Measurements from ENCODE around the gene ST7. TPM values are rescaled to one million over a fixed set of nuclear protein-coding genes. Genes with fewer than 3 reads are reported as not detected.

ST7 gene
- total and polyA plus RNA-seq, 2 of the 8 experiments (the other 6 are each of a cell fraction or from before 2014, with no cell fraction given) = 16.3 to 18.0 TPM

DNA sequence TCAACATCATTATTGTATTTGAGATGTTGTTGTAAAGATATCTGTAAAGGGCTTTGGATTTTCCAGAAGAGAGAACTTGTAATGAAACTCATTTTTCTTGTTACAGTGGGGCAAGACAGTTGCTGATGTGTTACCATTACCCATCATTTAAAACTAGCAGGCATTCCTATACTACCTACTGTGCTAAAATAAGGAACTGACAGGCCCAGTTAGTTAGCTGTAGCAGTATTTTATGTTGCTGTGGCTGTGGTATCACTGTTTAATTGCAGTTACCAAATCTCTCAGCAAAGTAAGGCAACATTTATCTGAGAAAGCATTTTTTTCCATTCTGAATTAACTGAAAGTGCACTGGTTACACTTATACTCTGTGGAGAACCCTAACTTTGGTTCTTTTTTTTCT, 9.9 kb downstream of the ST7 start:
- Histone ChIP-seq H2BK12ac (ENCODE audit: low read depth, low read length) (no peak overlapping the region), H4K20me1 (replicated peaks in 1 of 2; ENCODE audit: control insufficient read depth in 1 of 2, insufficient read depth in 2 of 2, low read length in 2 of 2) (no peaks in the 10 kb centered on the region), H3K79me2 (ENCODE audit: control insufficient read depth in 1 of 2, insufficient read depth in 2 of 2, low read length in 2 of 2) (peaks cover 0 to 59% of the 10 kb centered on the region in 2 experiments; a peak in 2 of 4 replicates), H3K56ac (replicated peaks; ENCODE audit: insufficient read length, low read depth, low read length) (no peak overlapping the region), H3K23ac (ENCODE audit: insufficient read length) (no peak overlapping the region), H3K4me2 (ENCODE audit: insufficient read depth in 1 of 2, low read depth in 2 of 2, low read length in 2 of 2) (no peak overlapping the region), H2BK15ac (ENCODE audit: low read length) (no peak overlapping the region), H3K14ac (ENCODE audit: insufficient read length) (no peak overlapping the region), H2AK5ac (ENCODE audit: low read depth, low read length) (no peak overlapping the region), H3K23me2 (ENCODE audit: low read depth, low read length) (no peaks in the 10 kb centered on the region), H3K27me3 (replicated peaks in 1 of 4; ENCODE audit: control insufficient read depth in 3 of 4, extremely low read depth in 1 of 4, insufficient read depth in 3 of 4, low read length in 3 of 4) (no peaks in the 10 kb centered on the region), H3K4me3 (ENCODE audit: extremely low read depth in 1 of 4, insufficient read depth in 2 of 4, low read depth in 3 of 4, low read length in 4 of 4) (no peak overlapping the region), H3K4ac (replicated peaks; ENCODE audit: insufficient read length, low read depth, low read length) (no peak overlapping the region), H2BK20ac (ENCODE audit: low read length) (no peak overlapping the region), H4K5ac (ENCODE audit: insufficient read length, low read depth, low read length) (no peak overlapping the region), H2BK5ac (ENCODE audit: low read depth, low read length) (no peak overlapping the region), H3K9me3 (ENCODE audit: insufficient read depth in 2 of 2, low read depth in 1 of 2, low read length in 1 of 2) (no peaks in the 10 kb centered on the region), H3K4me1 (replicated peaks in 1 of 4; ENCODE audit: control insufficient read depth in 3 of 4, insufficient read depth in 4 of 4, low read length in 3 of 4) (peaks cover 0 to 3% (median 3%) of the 10 kb centered on the region in 4 experiments; a peak in 3 of 7 replicates), H3K27ac (ENCODE audit: low read depth, low read length) (no peak overlapping the region), H3K9ac (replicated peaks in 1 of 4; ENCODE audit: extremely low read depth in 1 of 4, low read depth in 3 of 4, low read length in 3 of 4) (no peak overlapping the region), H4K8ac (ENCODE audit: extremely low read depth, insufficient read depth, low read length) (no peak overlapping the region), H3K36me3 (ENCODE audit: control insufficient read depth in 2 of 4, insufficient read depth in 4 of 4, low read length in 3 of 4) (no peaks in the 10 kb centered on the region), H3K18ac (ENCODE audit: extremely low read depth, low read length) (no peak overlapping the region), H4K91ac (replicated peaks; ENCODE audit: insufficient read length, low read length) (no peak overlapping the region), H2BK120ac (replicated peaks; ENCODE audit: low read depth, low read length) (no peak overlapping the region), H3K79me1 (ENCODE audit: low read depth, low read length) (peaks cover 2% of the 10 kb centered on the region; the same call in 1 of the 2 replicates), H2AFZ (ENCODE audit: low read length) (no peak overlapping the region)
- no peak for TF ChIP-seq KDM1A (IDR thresholded peaks at IDR 0.05; ENCODE audit: borderline replicate concordance, low read length)
- TF ChIP-seq ATF3 (IDR thresholded peaks at IDR 0.05; ENCODE audit: insufficient read depth, low read depth, low read length) = no peak
- TF ChIP-seq SIRT6 (IDR thresholded peaks at IDR 0.05; ENCODE audit: low read length) = no peak
- TF ChIP-seq CEBPB (IDR thresholded peaks at IDR 0.05; ENCODE audit: low read depth, low read length) = no peak
- TF ChIP-seq KDM5A (IDR thresholded peaks at IDR 0.05; ENCODE audit: low read length) = no peak
- no peak for TF ChIP-seq HDAC6 (IDR thresholded peaks at IDR 0.05; ENCODE audit: low read depth, low read length)
- no peak for TF ChIP-seq SP4 (IDR thresholded peaks at IDR 0.05; ENCODE audit: low read length)
- no peak for TF ChIP-seq EGR1 (IDR thresholded peaks at IDR 0.05; ENCODE audit: borderline replicate concordance, low read depth, low read length)
- TF ChIP-seq CHD1 (IDR thresholded peaks at IDR 0.05; ENCODE audit: low read depth, low read length) = no peak
- TF ChIP-seq POU5F1 (IDR thresholded peaks at IDR 0.05; ENCODE audit: low read depth, low read length) = no peak
- TF ChIP-seq ZNF274 (IDR thresholded peaks at IDR 0.05; ENCODE audit: borderline replicate concordance, extremely low read depth, low read length) = no peak
- TF ChIP-seq JUND (IDR thresholded peaks at IDR 0.05; ENCODE audit: low read length) = no peak
- TF ChIP-seq EZH2 (IDR thresholded peaks at IDR 0.05; ENCODE audit: low read depth, low read length, severe bottlenecking) = no peak
- FAIRE-seq = no peak
- no peak for DNase-seq (ENCODE audit: low read depth in 1 of 2, low spot score in 2 of 2)
- ChIA-PET CTCF (ENCODE audit: partially characterized antibody) (interaction anchor here (0.7 kb wide), 1 partner anchor 177 kb away, joined by 3 read pairs; no protein-coding TSS in a partner anchor), POLR2A (ENCODE audit: partially characterized antibody) (interaction anchor here (1.7 kb wide), 1 partner anchor 10 kb away, joined by 4 read pairs; the partner anchor contains the start of gene ST7)

Data from H1 (cell line).